AG09319 (cell line): Measurements from ENCODE around the gene POLR2F.

ENCODE experiments used
- DNase-seq: peaks from one replicate; pipeline ENCODE4 v3.0.0-alpha.2; 2010; ENCODE audit warnings: low read depth; ENCODE audit errors: extremely low read depth
- CTCF ChIP-seq: IDR thresholded peaks from 2 replicates; pipeline ENCODE4 v1.5.1; 2011; ENCODE audit warnings: low read depth, mild to moderate bottlenecking, inconsistent platforms, low read length, moderate library complexity

The POLR2F gene

GRCh38 chr22:37959231-37959825 lies 5.8 kb downstream of the POLR2F start:
- no peak for TF ChIP-seq CTCF
- DNase-seq, result no peak

- no peak for DNase-seq
- no peak for TF ChIP-seq CTCF
These were observed 7.6 kb downstream of the POLR2F start for GRCh38 chr22:37961062-37961461.

GRCh38 chr22:37965940-37966664 lies 12.6 kb downstream of the POLR2F start:
- no peak for DNase-seq

GRCh38 chr22:37967147-37967546 lies 13.6 kb downstream of the POLR2F start:
- TF ChIP-seq CTCF, result no peak
- no peak for DNase-seq

More at GRCh38 chr22:37965940-37966664, 12.6 kb downstream of the POLR2F start:
- TF ChIP-seq CTCF, result no peak

GRCh38 chr22:37967637-37968451 lies 14.3 kb downstream of the POLR2F start:
- no peak for DNase-seq
- TF ChIP-seq CTCF, result no peak

- DNase-seq, result no peak
These were observed 15.2 kb downstream of the POLR2F start for GRCh38 chr22:37968452-37969251.

More at GRCh38 chr22:37968452-37969251, 15.2 kb downstream of the POLR2F start:
- no peak for TF ChIP-seq CTCF
